ENCODE measurements around the gene MAPK12. TPM values are rescaled to one million over a fixed set of nuclear protein-coding genes. Genes with fewer than 3 reads are reported as not detected.

Gene MAPK12
- total and polyA plus RNA-seq, 2 experiments from 2014 or later = 20.7 to 28.7 TPM

DNA sequence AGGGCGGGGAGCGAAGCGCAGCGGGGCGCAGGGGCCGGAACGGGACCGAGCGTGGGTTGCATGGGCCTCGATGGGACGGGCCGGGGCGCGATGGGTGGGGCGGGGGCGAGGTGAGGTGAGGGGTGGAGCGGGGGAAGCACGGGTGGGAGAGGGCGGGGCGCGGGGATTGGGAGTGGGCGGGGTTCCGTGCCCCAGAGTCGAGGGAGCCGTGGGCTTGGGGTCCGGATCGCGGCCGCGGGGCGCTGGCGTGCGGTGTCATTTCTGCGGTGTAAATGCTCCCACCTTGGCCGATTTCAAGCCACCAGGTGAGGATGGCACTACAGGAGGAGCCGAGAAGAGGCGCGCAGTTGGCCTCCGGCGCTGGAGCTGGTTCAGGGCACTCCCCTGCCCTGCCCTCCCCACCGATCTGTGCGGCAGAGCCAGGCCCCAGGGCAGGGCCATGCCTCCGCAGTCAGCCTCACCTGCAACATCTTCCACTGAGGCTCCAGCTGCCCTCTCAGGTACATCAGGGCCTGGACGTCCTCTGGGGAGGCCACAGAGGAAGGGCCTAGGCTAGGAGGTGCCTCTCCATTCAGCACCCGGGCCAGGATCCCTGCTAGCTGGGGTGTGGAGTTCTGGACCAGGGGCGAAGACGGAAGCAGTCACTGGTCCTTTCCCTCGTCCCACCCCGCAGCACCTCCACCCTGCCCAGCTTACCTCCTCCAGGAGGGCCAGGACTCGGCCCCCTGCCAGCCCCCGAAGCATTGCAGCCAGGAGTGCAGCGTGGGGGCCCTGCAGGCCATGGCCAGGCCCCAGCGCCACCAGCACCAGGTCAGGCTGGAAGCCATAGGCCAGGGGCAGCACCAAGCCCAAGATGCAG, 16.0 kb downstream of the MAPK12 start:
- Histone ChIP-seq H3K9ac (peak overlapping the region; percentile 92), H3K27ac (peak overlapping the region; percentile 76), H3K9me2 (ENCODE audit: insufficient read depth) (no peaks in the 10 kb centered on the region), H3K4me1 (ENCODE audit: insufficient read depth) (peaks cover 19% of the 10 kb centered on the region), H2AFZ (peak overlapping the region; percentile 92), H3K4me3 (peak overlapping the region; percentile 94), H4K20me1 (ENCODE audit: insufficient read depth) (no peaks in the 10 kb centered on the region), H3K36me3 (ENCODE audit: low read depth) (no peaks in the 10 kb centered on the region), H3K9me3 (ENCODE audit: low read depth) (no peaks in the 10 kb centered on the region), H3K4me2 (ENCODE audit: unreplicated experiment) (peak overlapping the region; percentile 87), H3K27me3 (replicated peaks; ENCODE audit: insufficient read depth) (no peaks in the 10 kb centered on the region), H3F3A (ENCODE audit: insufficient read depth) (no peaks in the 10 kb centered on the region), H3K79me2 (ENCODE audit: insufficient read depth) (peaks cover 81% of the 10 kb centered on the region)
- in situ Hi-C loops (cut with MboI) = no loop called here
- 14 to 31% methylated on average over 14 to 39 of the region's 53 CpGs for WGBS, 2 experiments (ENCODE audit: low coverage in 1 of 2, low lambda C conversion rate in 2 of 2, missing lambda C conversion rate in 2 of 2)
- no peak for TF ChIP-seq EZH2 (IDR thresholded peaks at IDR 0.05; ENCODE audit: insufficient read depth, poor library complexity, severe bottlenecking)
- TF ChIP-seq EZH2phosphoT487 (IDR thresholded peaks at IDR 0.05; ENCODE audit: insufficient read depth, low read depth) = no peak
- no peak for DNase-seq

DNA sequence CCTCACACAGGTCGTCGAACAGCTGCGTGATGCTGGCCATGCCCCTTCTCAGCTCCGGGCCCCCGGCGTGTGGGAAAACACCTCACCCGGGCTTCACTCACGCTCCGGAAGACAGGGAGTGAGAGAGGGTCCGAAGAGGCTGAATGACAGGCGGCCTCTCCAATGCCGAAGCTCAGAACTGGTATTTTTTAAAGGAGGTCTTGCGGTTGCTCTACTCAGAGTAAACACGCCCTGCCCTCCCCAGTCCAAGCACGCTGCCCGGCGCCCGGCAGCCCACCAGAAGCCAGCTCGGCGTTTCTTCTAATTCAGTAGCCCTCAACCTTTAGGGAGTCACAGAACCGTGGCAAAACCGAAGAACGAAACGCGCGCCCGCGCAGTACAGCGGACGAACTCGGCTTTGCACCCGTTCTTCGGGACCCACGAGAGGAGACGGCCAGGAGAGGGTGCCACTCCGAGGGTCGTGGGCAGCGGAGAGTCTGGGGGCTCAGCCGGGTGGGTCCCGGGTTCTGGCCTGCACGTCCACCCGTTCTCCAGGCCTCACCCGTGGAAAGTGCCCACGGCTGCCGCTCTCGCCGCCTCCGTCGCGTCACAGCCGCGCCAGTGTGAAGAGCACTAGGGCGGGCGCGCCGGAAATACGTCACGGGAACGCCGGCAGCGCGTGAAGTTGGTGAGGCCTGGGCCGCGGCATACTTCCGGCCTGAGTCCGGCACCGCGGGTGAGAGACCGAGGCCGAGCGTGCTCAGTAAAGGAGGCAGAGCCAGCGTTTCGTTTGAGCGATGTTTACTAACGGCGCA, 16.9 kb downstream of the MAPK12 start, which contains the start of gene TUBGCP6:
TSS of gene TUBGCP6 (minus strand) at position 604 of the 794 bp plus-strand sequence. CDS start at position 40, 564 bp downstream.
- Histone ChIP-seq H3K36me3 (ENCODE audit: low read depth) (no peaks in the 10 kb centered on the region), H3K27me3 (replicated peaks; ENCODE audit: insufficient read depth) (no peaks in the 10 kb centered on the region), H3K4me1 (ENCODE audit: insufficient read depth) (peaks cover 12% of the 10 kb centered on the region; the same call in 1 of the 2 replicates), H2AFZ (peak within 1 kb of the TSS; percentile 92), H3K9me3 (ENCODE audit: low read depth) (no peaks in the 10 kb centered on the region), H3K4me2 (ENCODE audit: unreplicated experiment) (peak within 1 kb of the TSS; percentile 87), H3K4me3 (peak within 1 kb of the TSS; percentile 94), H3F3A (ENCODE audit: insufficient read depth) (no peaks in the 10 kb centered on the region), H3K27ac (peak within 1 kb of the TSS; percentile 76), H3K9ac (peak within 1 kb of the TSS; percentile 92), H3K79me2 (ENCODE audit: insufficient read depth) (peaks cover 82% of the 10 kb centered on the region), H3K9me2 (ENCODE audit: insufficient read depth) (no peaks in the 10 kb centered on the region), H4K20me1 (ENCODE audit: insufficient read depth) (no peaks in the 10 kb centered on the region)
- WGBS, 2 experiments (ENCODE audit: low coverage in 1 of 2, low lambda C conversion rate in 2 of 2, missing lambda C conversion rate in 2 of 2) = 1 to 2% methylated on average over 64 to 71 of the region's 76 CpGs
- in situ Hi-C loops (cut with MboI) = no loop called here
- TF ChIP-seq EZH2phosphoT487 (IDR thresholded peaks at IDR 0.05; ENCODE audit: insufficient read depth, low read depth) (no peak), EZH2 (IDR thresholded peaks at IDR 0.05; ENCODE audit: insufficient read depth, poor library complexity, severe bottlenecking) (no peak)
- DNase-seq = peak; percentile 98

DNA sequence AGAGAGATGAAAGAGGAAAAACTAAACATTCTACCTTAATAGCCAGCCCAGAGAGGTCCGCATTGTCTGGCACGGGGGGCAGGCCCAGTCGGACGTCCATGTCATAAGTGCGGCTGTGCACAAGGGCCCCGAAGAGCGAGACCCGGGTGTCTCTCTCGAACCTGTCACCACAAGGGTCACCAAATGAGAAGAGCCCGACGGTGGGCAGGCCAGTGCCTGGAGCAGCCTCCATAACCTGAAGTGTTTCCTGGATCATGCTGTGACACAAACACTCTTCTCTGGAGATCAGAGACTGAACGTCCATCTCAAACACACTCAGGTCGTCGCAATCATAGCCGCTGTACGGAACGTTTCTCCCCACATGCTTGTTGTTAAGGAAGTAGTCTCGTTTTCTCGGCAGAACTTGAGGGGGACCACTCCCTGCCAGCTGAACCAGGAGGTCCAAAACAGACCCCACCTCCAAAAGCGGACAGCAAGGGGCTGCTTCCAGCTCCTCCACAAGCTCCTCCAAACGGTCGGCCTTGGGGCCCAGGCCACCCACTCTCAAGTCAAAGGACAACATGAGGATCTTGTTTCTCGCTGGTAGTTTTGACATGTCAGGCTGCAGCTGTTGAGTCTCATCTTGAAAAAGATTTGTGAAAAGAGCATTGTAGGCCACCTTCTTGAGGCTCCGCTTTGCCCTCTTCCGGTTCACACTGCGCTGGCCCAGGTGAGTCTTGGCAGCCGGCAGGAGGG, 17.6 kb downstream of the MAPK12 start:
- H3K4me3 ChIP-seq = peak overlapping the region; percentile 94
- H3K9me2 ChIP-seq (ENCODE audit: insufficient read depth) = no peaks in the 10 kb centered on the region
- peak overlapping the region; percentile 80 for H3K4me2 ChIP-seq (ENCODE audit: unreplicated experiment)
- H3K9ac ChIP-seq = peak overlapping the region; percentile 92
- H3F3A ChIP-seq (ENCODE audit: insufficient read depth) = no peaks in the 10 kb centered on the region
- in situ Hi-C loops (cut with MboI) = no loop called here
- no peaks in the 10 kb centered on the region for H3K27me3 ChIP-seq (replicated peaks; ENCODE audit: insufficient read depth)
- peak overlapping the region; percentile 76 for H3K27ac ChIP-seq
- 9% methylated on average over 25 to 27 of the region's 27 CpGs for WGBS, 2 experiments (ENCODE audit: low coverage in 1 of 2, low lambda C conversion rate in 2 of 2, missing lambda C conversion rate in 2 of 2)
- no peaks in the 10 kb centered on the region for H4K20me1 ChIP-seq (ENCODE audit: insufficient read depth)
- peak; percentile 29 for DNase-seq
- H3K9me3 ChIP-seq (ENCODE audit: low read depth) = no peaks in the 10 kb centered on the region
- H3K79me2 ChIP-seq (ENCODE audit: insufficient read depth) = peaks cover 85% of the 10 kb centered on the region
- TF ChIP-seq EZH2 (IDR thresholded peaks at IDR 0.05; ENCODE audit: insufficient read depth, poor library complexity, severe bottlenecking) (no peak), EZH2phosphoT487 (IDR thresholded peaks at IDR 0.05; ENCODE audit: insufficient read depth, low read depth) (no peak)
- H2AFZ ChIP-seq = peak overlapping the region; percentile 92
- peaks cover 12% of the 10 kb centered on the region; the same call in 1 of the 2 replicates for H3K4me1 ChIP-seq (ENCODE audit: insufficient read depth)
- H3K36me3 ChIP-seq (ENCODE audit: low read depth) = no peaks in the 10 kb centered on the region

Measured in GM23248 (cell line).